PC-3 (cell line): ENCODE results near the gene PCDH9. TPM values are rescaled to one million over a fixed set of nuclear protein-coding genes. Genes with fewer than 3 reads are reported as not detected.

Experiments used
- ATAC-seq: fragments of 200-7000 bp; cut with Tn5 transposase; 2 replicates; pipeline ENCODE4 v1.9.1; 2020; ENCODE audit warnings: mild to moderate bottlenecking, moderate library complexity
- BruUV-seq: library from RNA; stranded (reverse); fragments of 400-500 nt; replicated peaks from 2 replicates; lab custom pipeline; 2021; lab: Mats Ljungman, UMichigan
- CTCF ChIA-PET: fragments of 300-600 bp; sonication (Branson Sonifier 250); formaldehyde crosslinking; loops from one replicate; lab custom pipeline; 2022; ENCODE audit warnings: antibody characterized with exemption; lab: Charles Lee
- POLR2A ChIA-PET: fragments of 300-600 bp; sonication (Branson Sonifier 250); formaldehyde crosslinking; loops from one replicate; lab custom pipeline; 2022; ENCODE audit warnings: antibody characterized with exemption; ENCODE audit not compliant: unreplicated experiment; lab: Charles Lee
- DNase-seq: peaks from one replicate; pipeline ENCODE4 v3.0.0-alpha.2; 2015
- H2AFZ ChIP-seq: fragments of 300-600 bp; sonication (generic); 2 replicates; pipeline ENCODE4 v1.6.0; 2016; ENCODE audit warnings: antibody characterized with exemption, low read length
- H3F3A ChIP-seq: fragments of 300-600 bp; sonication (generic); one replicate; pipeline ENCODE4 v1.6.0; 2017; ENCODE audit warnings: antibody characterized with exemption, low read length, control low read depth, mild to moderate bottlenecking; ENCODE audit not compliant: unreplicated experiment
- H3K27ac ChIP-seq: fragments of 300-600 bp; sonication (generic); 2 replicates; pipeline ENCODE4 v1.5.1; 2016; ENCODE audit warnings: mild to moderate bottlenecking, low read length
- H3K27me3 ChIP-seq: fragments of 300-600 bp; sonication (generic); 2 replicates; pipeline ENCODE4 v1.6.1; 2016; ENCODE audit warnings: low read length, mixed read lengths
- H3K36me3 ChIP-seq: fragments of 300-600 bp; sonication (generic); 2 replicates; pipeline ENCODE4 v1.6.1; 2016; ENCODE audit warnings: low read depth, mixed run types, low read length, mixed read lengths
- H3K4me1 ChIP-seq: fragments of 300-600 bp; sonication (generic); 2 replicates; pipeline ENCODE4 v1.5.1; 2016; ENCODE audit warnings: low read length; ENCODE audit not compliant: insufficient read depth
- H3K4me2 ChIP-seq: fragments of 300-600 bp; sonication (generic); 2 replicates; pipeline ENCODE4 v1.6.0; 2016; ENCODE audit warnings: low read length
- H3K4me3 ChIP-seq: fragments of 300-600 bp; sonication (generic); 2 replicates; pipeline ENCODE4 v1.5.1; 2016; ENCODE audit warnings: mild to moderate bottlenecking, low read length, mixed read lengths
- H3K79me2 ChIP-seq: fragments of 300-600 bp; sonication (generic); 2 replicates; pipeline ENCODE4 v1.6.1; 2017; ENCODE audit warnings: low read length, mixed read lengths
- H3K9ac ChIP-seq: fragments of 300-600 bp; sonication (generic); 2 replicates; pipeline ENCODE4 v1.6.0; 2016; ENCODE audit warnings: mild to moderate bottlenecking, low read length
- H3K9me2 ChIP-seq: fragments of 300-600 bp; sonication (generic); replicated peaks from 2 replicates; pipeline ENCODE4 v1.6.1; 2016; ENCODE audit warnings: mixed run types, low read length, mixed read lengths
- H3K9me3 ChIP-seq: fragments of 300-600 bp; sonication (generic); 2 replicates; pipeline ENCODE4 v1.6.1; 2016; ENCODE audit warnings: low read length, mixed read lengths
- H4K20me1 ChIP-seq: fragments of 300-600 bp; sonication (generic); 2 replicates; pipeline ENCODE4 v1.6.1; 2016; ENCODE audit warnings: low read length, mixed read lengths
- EZH2 ChIP-seq: fragments of 300-600 bp; sonication (generic); IDR thresholded peaks from one replicate; pipeline ENCODE4 v1.6.1; 2017; ENCODE audit warnings: antibody characterized with exemption, mild to moderate bottlenecking, low read length; ENCODE audit not compliant: unreplicated experiment
- EZH2phosphoT487 ChIP-seq: fragments of 300-600 bp; sonication (generic); IDR thresholded peaks from 2 replicates; pipeline ENCODE4 v1.6.1; 2018; ENCODE audit warnings: mild to moderate bottlenecking, antibody characterized with exemption, low read length, borderline replicate concordance
- intact Hi-C: fragments of 100-400 bp; cut with micrococcal nuclease; formaldehyde crosslinking; loops from 2 replicates; pipeline ENCODE4 v1.9.0; 2023
- total RNA-seq: library from RNA; depleted of rRNA; stranded (reverse); fragments of >200 nt; gene quantifications from 2 replicates; pipeline ENCODE4 v1.2.3, GENCODE V29; 2014
- TF ChIP-seq, protein P1 (sequence below): fragments of 300-600 bp; sonication (generic); conservative IDR thresholded peaks from 2 replicates; pipeline ENCODE4 v1.5.1; 2017; ENCODE audit warnings: antibody characterized with exemption, low read depth, mild to moderate bottlenecking, low read length

Gene PCDH9
- total RNA-seq, 1 experiment from 2014 or later = 0.98 TPM

DNA sequence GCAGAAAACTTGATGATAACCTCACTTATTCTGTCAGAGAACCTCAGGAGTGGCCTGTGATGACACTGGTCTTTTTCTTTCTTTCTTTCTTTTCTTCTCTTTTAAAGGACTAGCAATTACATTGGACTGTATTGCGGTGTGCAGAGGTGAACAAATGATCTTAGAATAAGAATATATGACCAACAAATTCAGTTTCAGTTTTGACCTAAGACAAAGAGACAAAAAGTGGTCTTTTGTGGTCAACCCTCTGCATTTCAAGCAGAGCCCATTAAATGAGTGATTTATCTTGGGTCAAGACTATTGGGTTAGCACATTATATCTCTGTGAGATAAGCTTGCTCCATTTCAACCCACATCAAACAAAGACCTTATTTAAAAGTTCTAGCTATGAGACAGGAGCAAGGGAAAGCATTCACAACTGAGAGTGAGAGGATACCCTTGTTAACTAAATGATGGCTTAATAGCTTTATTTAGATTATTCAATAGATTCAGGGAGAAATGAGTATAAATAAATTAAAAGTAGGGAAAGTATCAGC, 644.4 kb downstream of the PCDH9 start:
- no peaks in the 10 kb centered on the region for H3K4me1 ChIP-seq
- H3K9me2 ChIP-seq = no peaks in the 10 kb centered on the region
- no peak overlapping the region for H3K27ac ChIP-seq
- TF ChIP-seq EZH2phosphoT487 (no peak), EZH2 (no peak)
- TF ChIP-seq, protein P1, sequence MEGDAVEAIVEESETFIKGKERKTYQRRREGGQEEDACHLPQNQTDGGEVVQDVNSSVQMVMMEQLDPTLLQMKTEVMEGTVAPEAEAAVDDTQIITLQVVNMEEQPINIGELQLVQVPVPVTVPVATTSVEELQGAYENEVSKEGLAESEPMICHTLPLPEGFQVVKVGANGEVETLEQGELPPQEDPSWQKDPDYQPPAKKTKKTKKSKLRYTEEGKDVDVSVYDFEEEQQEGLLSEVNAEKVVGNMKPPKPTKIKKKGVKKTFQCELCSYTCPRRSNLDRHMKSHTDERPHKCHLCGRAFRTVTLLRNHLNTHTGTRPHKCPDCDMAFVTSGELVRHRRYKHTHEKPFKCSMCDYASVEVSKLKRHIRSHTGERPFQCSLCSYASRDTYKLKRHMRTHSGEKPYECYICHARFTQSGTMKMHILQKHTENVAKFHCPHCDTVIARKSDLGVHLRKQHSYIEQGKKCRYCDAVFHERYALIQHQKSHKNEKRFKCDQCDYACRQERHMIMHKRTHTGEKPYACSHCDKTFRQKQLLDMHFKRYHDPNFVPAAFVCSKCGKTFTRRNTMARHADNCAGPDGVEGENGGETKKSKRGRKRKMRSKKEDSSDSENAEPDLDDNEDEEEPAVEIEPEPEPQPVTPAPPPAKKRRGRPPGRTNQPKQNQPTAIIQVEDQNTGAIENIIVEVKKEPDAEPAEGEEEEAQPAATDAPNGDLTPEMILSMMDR = no peak
- H3K9ac ChIP-seq = no peak overlapping the region
- no peaks in the 10 kb centered on the region for H3K9me3 ChIP-seq
- ChIA-PET CTCF (no interaction called here), POLR2A (no interaction called here)
- no peak overlapping the region for H3K4me3 ChIP-seq
- ATAC-seq (no peak), DNase-seq (no peak)
- H3K79me2 ChIP-seq = no peaks in the 10 kb centered on the region
- H4K20me1 ChIP-seq = no peaks in the 10 kb centered on the region
- no peaks in the 10 kb centered on the region for H3K36me3 ChIP-seq
- no TSS peak for BruUV-seq
- H3K4me2 ChIP-seq = no peak overlapping the region
- no peak overlapping the region for H2AFZ ChIP-seq
- no peaks in the 10 kb centered on the region for H3F3A ChIP-seq
- H3K27me3 ChIP-seq = no peaks in the 10 kb centered on the region
- intact Hi-C loops = no loop called here

DNA sequence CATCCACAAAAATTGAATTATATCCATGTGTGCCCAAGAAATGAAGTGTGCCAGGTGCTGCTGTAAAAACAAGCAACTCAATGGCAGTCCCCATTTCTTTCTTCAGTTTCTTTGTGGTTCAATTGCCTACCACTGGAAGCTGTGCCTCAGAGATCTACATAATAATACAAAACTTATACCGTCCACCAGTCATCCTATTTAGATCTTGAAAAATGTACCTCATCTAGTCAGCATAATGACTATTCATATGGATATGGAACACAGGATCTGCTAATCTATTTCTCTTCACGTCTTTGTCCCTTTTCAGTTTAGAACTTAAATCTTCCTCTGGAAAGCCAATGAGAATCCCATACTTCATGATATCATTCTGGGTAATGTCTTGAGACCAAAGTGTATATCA, 648.5 kb downstream of the PCDH9 start:
- Histone ChIP-seq H3K4me2 (no peak overlapping the region), H3F3A (no peaks in the 10 kb centered on the region), H3K9me2 (no peaks in the 10 kb centered on the region), H3K27ac (no peak overlapping the region), H3K4me1 (no peaks in the 10 kb centered on the region), H3K36me3 (no peaks in the 10 kb centered on the region), H2AFZ (no peak overlapping the region), H3K9me3 (no peaks in the 10 kb centered on the region), H3K27me3 (no peaks in the 10 kb centered on the region), H4K20me1 (no peaks in the 10 kb centered on the region), H3K9ac (no peak overlapping the region), H3K79me2 (no peaks in the 10 kb centered on the region), H3K4me3 (no peak overlapping the region)
- intact Hi-C loops = no loop called here
- ATAC-seq (no peak), DNase-seq (no peak)
- TF ChIP-seq EZH2phosphoT487 (no peak), EZH2 (no peak)
- TF ChIP-seq, protein P1 = no peak
- BruUV-seq = no TSS peak
- ChIA-PET CTCF (no interaction called here), POLR2A (no interaction called here)

DNA sequence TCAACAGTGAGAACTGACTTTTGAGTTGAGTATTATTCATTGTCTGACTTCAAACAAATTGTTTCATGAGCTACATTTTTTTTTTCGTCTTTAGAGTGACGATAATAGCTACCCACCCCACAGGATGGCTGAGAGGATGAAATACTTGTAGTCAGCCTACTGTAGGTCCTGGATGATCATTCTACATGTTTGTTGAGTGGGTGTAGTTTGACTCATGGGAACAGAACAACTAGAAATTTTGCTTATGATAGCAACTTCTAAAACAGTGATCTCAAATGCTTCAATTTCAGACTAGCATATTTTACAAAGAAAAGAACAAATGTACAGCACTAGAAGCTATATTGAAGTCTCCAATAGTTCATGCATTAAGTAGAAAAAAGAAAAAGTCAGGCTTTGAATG, 651.8 kb downstream of the PCDH9 start:
- no TSS peak for BruUV-seq
- Histone ChIP-seq H3F3A (no peaks in the 10 kb centered on the region), H3K36me3 (no peaks in the 10 kb centered on the region), H3K9ac (no peak overlapping the region), H3K27me3 (no peaks in the 10 kb centered on the region), H3K4me1 (no peaks in the 10 kb centered on the region), H4K20me1 (no peaks in the 10 kb centered on the region), H3K9me2 (no peaks in the 10 kb centered on the region), H3K79me2 (no peaks in the 10 kb centered on the region), H3K27ac (no peak overlapping the region), H3K4me2 (no peak overlapping the region), H3K4me3 (no peak overlapping the region), H2AFZ (no peak overlapping the region), H3K9me3 (no peaks in the 10 kb centered on the region)
- DNase-seq (no peak), ATAC-seq (no peak)
- intact Hi-C loops = no loop called here
- POLR2A ChIA-PET = no interaction called here
- TF ChIP-seq EZH2phosphoT487 (no peak), EZH2 (no peak)
- TF ChIP-seq, protein P1 = no peak
- CTCF ChIA-PET = no interaction called here
